Measurements from ENCODE around the gene KAT6B.
A peak's percentile ranks its signal among the peaks of the same experiment; 100 is the strongest.

The KAT6B gene

DNA sequence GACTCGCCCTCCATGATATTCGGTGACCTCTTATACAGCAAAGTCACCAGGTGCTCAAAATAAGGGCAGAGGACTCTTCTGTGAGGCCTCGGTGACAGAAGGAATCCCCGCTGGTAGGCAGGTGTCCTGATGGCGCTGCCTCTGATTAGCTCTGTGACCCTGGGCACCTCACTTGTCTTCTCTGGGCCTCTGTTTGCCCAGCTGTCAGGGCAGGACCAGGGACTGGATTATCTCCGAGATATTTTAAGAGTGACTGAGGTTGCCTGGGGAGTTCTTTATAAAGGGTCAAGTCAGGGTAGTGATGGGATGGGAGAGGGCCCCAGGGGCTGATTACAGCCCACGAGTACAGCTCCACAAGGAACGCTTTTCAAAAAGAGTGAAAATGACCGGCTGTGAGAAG, 214.2 kb downstream of the KAT6B start:
- TF ChIP-seq, protein P1, sequence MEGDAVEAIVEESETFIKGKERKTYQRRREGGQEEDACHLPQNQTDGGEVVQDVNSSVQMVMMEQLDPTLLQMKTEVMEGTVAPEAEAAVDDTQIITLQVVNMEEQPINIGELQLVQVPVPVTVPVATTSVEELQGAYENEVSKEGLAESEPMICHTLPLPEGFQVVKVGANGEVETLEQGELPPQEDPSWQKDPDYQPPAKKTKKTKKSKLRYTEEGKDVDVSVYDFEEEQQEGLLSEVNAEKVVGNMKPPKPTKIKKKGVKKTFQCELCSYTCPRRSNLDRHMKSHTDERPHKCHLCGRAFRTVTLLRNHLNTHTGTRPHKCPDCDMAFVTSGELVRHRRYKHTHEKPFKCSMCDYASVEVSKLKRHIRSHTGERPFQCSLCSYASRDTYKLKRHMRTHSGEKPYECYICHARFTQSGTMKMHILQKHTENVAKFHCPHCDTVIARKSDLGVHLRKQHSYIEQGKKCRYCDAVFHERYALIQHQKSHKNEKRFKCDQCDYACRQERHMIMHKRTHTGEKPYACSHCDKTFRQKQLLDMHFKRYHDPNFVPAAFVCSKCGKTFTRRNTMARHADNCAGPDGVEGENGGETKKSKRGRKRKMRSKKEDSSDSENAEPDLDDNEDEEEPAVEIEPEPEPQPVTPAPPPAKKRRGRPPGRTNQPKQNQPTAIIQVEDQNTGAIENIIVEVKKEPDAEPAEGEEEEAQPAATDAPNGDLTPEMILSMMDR (IDR thresholded peaks at IDR 0.05; ENCODE audit: insufficient read depth, low read depth, low read length, missing control alignments): no peak
- DNase-seq (ENCODE audit: low read depth): no peak
- H3K4me3 ChIP-seq (ENCODE audit: low read length): no peak overlapping the region

DNA sequence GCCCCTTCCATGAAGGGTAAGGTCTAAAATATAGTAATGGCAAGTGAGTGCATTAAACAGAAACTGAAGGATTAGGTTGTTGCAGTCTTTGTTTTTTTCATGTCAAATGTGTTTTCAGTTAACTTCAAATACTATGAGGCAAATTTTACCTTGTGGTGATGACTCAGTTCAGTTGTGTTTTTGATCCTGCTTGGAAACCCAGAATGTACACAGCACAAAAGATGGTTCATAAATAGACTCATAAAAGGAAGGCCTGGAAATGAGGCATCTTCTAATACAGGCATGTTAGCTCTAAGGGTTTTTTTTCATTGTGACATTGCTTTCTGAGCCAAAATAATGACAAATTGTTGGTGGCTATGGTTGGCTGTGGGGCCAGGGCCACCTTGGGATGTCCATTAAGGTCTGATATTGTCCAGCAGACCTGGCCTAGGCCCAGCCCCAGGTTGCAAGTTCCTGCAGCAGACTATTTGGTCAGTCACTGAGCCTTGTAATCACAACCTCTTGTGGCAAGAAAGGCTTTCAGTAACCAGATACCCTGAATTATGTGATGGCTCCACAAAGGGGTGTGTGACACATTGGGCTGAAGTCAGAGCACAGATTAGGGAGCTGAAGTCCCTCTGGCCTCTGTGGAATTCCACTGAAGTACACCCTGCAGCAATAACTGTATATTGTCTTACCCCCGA, 216.0 kb downstream of the KAT6B start:
- DNase-seq (ENCODE audit: low read depth): peak; percentile 58
- TF ChIP-seq, protein P1 (IDR thresholded peaks at IDR 0.05; ENCODE audit: insufficient read depth, low read depth, low read length, missing control alignments): no peak
- no peak overlapping the region for H3K4me3 ChIP-seq (ENCODE audit: low read length)

DNA sequence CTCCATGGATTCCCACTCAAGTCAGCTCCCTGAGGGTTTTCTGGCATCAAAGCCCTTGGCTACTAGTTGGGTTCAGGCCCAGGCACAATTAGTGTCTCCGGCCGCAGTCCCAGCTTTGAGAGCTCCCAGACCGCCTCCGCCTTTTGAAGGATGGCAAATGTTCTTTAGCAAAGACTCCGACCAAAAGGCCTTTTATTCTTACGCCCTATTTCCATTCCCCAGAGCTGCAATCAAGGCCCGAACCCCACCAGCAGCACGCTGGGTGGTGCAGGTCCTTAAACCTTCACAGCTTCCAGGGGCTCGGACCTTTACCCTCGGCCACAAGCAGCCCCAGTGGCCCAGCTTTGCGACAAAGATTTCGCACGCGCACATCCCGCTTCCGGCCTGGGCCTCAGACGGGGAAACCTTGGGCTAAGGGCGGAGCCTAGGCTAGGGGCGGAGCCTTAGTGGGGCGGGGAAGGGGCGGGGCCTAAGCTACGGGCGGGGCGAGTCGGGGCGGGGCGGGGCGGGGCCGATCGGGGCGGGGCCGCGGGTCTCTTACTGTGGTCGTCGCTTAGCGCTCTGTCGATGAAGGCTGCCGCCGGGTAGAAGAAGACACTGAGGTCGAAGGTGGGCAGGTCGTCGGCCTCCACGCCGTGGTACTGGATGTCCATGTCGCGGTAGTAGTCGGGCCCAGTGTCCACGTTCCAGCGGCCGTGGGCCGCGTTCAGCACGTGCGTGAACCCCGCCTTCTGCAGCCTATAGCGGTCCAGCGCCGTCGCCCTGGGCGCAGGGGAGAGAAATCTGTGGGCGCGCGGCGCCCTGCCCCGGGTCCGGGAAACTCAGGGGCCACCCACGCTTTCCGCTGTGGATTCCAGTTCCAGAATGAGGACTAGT, 217.1 kb downstream of the KAT6B start:
- TF ChIP-seq, protein P1 (IDR thresholded peaks at IDR 0.05; ENCODE audit: insufficient read depth, low read depth, low read length, missing control alignments): no peak
- no peak for DNase-seq (ENCODE audit: low read depth)

DNA sequence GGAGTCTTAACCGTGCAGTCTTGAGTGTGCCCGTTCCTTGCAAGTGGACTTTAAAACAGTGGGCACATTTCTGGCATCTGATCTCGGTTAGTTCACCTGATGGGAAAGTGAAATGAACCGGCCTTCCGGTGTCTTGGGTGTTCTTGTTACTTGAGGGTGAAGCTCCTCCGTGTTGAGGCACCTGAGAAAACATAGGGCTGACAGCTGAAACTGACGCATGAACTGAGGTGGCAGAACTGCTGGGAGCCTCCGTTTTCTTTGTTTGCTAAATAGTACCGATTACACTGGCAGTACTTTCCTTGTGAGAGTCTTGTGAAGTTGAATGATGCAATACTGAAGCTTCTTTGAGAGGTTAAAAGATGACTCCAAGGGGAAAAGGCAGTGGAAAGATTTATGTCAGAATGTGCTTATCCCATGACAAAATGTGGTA, 222.3 kb downstream of the KAT6B start:
- DNase-seq (ENCODE audit: low read depth): peak; percentile 38
- TF ChIP-seq, protein P1 (IDR thresholded peaks at IDR 0.05; ENCODE audit: insufficient read depth, low read depth, low read length, missing control alignments): no peak
- no peak overlapping the region for H3K4me3 ChIP-seq (ENCODE audit: low read length)

More for the DNA sequence above, 217.1 kb downstream of the KAT6B start:
- H3K4me3 ChIP-seq (ENCODE audit: low read length): no peak overlapping the region

DNA sequence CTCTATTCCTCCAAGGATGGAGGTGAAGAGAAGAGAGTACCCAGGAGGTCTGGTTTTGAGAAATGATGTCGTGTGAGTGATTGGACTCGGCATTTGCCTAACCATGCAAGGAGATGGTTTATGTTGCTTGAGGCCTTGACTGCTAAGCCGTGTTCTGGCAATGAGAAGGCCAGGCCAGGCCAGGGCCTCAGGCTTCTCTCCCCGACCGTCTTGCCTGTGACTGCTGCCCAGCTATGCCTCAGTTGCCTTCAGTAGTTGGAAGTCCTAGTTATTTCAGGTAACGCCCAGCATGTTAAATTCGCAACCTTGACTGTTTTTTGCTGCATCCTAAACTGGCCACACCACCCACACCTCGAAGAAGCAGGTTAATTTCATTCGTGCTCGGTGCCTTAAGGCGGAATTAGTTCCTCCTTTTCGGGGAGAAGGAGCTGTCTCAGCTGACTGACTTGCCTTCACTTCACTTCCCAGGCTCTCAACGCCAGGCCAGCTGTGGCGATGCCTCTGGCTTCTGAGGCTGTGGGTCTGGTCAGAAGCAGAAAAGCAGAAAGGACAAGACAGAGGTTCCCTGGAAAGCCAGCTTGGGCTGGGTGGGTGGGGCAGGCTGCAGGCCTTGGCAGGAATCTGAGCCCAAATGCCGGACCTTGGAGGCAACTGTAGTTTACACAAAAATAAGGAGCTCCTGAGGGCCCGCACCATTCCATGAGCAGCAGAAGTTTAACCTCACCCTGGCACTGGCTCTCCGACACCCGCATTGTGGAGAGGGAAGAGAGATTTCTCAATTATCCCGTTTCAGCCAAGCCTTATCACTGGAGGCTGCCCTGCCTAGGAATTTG, 223.1 kb downstream of the KAT6B start:
- no peak for DNase-seq (ENCODE audit: low read depth)
- TF ChIP-seq, protein P1 (IDR thresholded peaks at IDR 0.05; ENCODE audit: insufficient read depth, low read depth, low read length, missing control alignments): no peak
- H3K4me3 ChIP-seq (ENCODE audit: low read length): no peak overlapping the region

DNA sequence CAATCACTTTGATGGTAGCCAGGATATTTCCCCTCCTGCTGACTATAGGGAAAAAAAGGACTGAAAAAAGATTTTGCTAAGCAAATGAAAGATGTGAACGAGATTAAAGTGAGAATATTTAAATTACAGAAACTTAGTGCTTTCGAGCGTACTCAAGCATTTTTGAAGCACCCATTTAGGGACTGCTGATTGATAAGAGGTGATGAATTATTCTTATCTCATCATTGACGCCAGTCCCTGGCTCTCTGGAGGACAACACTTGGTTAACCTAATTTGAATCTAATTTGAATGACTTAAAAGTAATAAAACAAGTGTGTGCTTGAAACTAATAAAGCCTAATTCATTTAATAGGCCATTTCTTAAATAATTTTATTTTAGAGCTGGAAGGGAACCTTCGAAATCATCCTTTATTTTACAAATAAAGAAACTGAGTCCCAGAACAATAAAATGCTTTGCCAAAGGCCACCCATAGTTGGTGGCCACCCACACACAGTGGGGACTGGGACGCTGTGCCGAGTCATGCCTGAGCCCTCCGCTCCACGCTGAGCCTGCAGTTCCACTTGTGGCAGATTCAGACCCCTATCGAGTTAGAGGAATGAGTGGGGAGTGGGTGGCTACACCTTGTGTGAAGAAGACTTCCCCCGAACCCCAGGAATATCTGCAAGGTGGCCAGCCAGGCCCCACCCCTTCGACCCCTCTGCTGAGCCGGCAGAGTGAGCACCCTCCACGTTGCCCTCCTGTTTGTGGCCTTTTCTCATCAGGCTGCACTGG, 223.9 kb downstream of the KAT6B start:
- TF ChIP-seq, protein P1 (IDR thresholded peaks at IDR 0.05; ENCODE audit: insufficient read depth, low read depth, low read length, missing control alignments): no peak
- no peak overlapping the region for H3K4me3 ChIP-seq (ENCODE audit: low read length)
- no peak for DNase-seq (ENCODE audit: low read depth)

All from epithelial cell of esophagus (primary cell).